Stimulated activated naive CD8-positive, alpha-beta T cell treated with anti-CD3 and anti-CD28 coated beads, Interleukin-15, amount 100 ng/mL, for 72 hours (primary cell): ENCODE results near the gene SCN1A.

Source experiments
- ATAC-seq: fragments of 150-1000 bp; cut with Tn5 transposase; 2 replicates; pipeline ENCODE4 v1.10.0; 2021; ENCODE audit warnings: mild to moderate bottlenecking, moderate library complexity
- DNase-seq, 2 donors: peaks; one replicate each; pipeline ENCODE4 v3.0.0; 2021 to 2022
- H3K27ac Mint-ChIP-seq, 2 donors: one replicate each; pipeline ENCODE4 v1.8.0; 2022; ENCODE audit warnings: mild to moderate bottlenecking in 2 of 2, mixed read lengths in 2 of 2, moderate library complexity in 2 of 2
- H3K27me3 Mint-ChIP-seq: one replicate; pipeline ENCODE4 v1.8.0; 2022; ENCODE audit warnings: mixed read lengths
- H3K4me1 Mint-ChIP-seq: one replicate; pipeline ENCODE4 v1.8.0; 2022; ENCODE audit warnings: mild to moderate bottlenecking, mixed read lengths
- H3K4me3 Mint-ChIP-seq, 2 donors: one replicate each; pipeline ENCODE4 v1.8.0; 2022; ENCODE audit warnings: mild to moderate bottlenecking in 2 of 2, mixed read lengths in 2 of 2, moderate library complexity in 1 of 2
- H3K9me3 Mint-ChIP-seq, 2 donors: one replicate each; pipeline ENCODE4 v1.8.0; 2022; ENCODE audit warnings: mixed read lengths in 2 of 2

The SCN1A gene

GRCh38 chr2:166070231-166070630 is 57.6 kb downstream of the SCN1A start:
- Mint-ChIP-seq H3K27ac (no peak overlapping the region), H3K4me1 (no peaks in the 10 kb centered on the region), H3K4me3 (no peak overlapping the region), H3K9me3 (no peaks in the 10 kb centered on the region), H3K27me3 (no peaks in the 10 kb centered on the region)
- ATAC-seq (no peak), DNase-seq (no peak)

- Mint-ChIP-seq H3K4me1 (no peaks in the 10 kb centered on the region), H3K9me3 (no peaks in the 10 kb centered on the region), H3K4me3 (no peak overlapping the region), H3K27me3 (no peaks in the 10 kb centered on the region), H3K27ac (no peak overlapping the region)
- no peak for DNase-seq
- ATAC-seq = no peak
These were observed 58.8 kb downstream of the SCN1A start for GRCh38 chr2:166068981-166069380.

- no peak overlapping the region for H3K27ac Mint-ChIP-seq
- no peaks in the 10 kb centered on the region for H3K4me1 Mint-ChIP-seq
- H3K27me3 Mint-ChIP-seq = no peaks in the 10 kb centered on the region
- no peaks in the 10 kb centered on the region for H3K9me3 Mint-ChIP-seq
- H3K4me3 Mint-ChIP-seq = no peak overlapping the region
- DNase-seq (no peak), ATAC-seq (no peak)
These were observed 60.6 kb downstream of the SCN1A start for GRCh38 chr2:166067229-166067628.

DNA sequence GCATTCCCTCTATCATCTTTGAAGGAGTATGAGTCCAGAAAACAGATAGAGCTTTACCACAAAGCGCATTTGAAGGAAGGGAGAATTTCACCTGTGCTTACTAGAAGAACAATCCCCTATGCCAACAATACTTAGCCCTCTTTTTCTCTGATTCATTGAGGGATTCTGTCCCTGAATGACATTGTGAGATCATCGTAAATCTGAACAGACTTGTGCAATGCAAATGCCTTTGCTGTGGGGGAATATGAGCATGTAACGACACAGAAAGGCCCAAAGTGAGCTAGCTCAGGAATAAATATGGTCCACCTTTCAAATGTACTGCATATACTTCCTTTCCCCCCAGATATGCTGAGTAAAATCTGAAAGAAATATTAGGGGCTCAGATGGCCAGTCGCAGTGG is 67.6 kb downstream of the SCN1A start:
- Mint-ChIP-seq H3K27ac (no peak overlapping the region), H3K27me3 (no peaks in the 10 kb centered on the region), H3K4me3 (no peak overlapping the region), H3K4me1 (no peaks in the 10 kb centered on the region), H3K9me3 (no peaks in the 10 kb centered on the region)
- ATAC-seq = no peak
- no peak for DNase-seq

DNA sequence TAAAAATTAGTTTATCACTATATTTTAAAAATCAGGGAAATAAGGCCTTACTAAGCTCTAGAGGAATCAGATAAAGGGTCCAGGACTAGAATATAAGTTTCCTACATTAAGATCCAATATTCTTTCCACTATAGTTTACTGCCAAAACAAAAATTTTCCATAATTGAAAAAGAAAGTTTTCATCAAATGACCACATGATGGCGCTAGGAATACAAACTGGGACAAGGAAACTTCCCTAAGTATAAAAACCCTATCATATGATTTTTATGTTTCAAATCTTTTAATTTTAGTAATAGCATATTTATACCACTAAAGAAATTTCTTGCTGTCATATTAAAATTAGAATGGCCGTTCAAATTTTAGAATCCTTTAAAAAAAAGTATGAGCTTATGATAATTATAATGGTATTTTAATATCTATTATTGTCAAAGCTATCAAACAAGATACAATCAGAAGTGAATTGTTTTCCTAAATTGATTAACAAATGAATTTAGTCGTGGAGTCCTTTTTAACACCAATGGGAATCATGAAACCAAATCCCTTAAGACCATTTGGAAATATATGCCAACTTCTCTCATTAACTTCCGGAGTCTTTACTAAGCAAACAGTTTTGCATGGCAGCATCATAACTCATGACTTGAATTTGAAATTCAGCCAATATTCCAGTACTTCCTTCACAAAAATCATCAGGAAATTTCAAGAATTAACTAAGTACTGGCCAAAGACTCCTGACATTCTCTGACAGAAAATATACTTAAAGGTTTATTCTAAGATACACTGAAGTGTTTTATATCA is 70.3 kb downstream of the SCN1A start:
- H3K4me3 Mint-ChIP-seq = no peak overlapping the region
- ATAC-seq (no peak), DNase-seq (no peak)
- H3K27me3 Mint-ChIP-seq = no peaks in the 10 kb centered on the region
- no peaks in the 10 kb centered on the region for H3K9me3 Mint-ChIP-seq
- H3K27ac Mint-ChIP-seq = no peak overlapping the region
- H3K4me1 Mint-ChIP-seq = no peaks in the 10 kb centered on the region

DNA sequence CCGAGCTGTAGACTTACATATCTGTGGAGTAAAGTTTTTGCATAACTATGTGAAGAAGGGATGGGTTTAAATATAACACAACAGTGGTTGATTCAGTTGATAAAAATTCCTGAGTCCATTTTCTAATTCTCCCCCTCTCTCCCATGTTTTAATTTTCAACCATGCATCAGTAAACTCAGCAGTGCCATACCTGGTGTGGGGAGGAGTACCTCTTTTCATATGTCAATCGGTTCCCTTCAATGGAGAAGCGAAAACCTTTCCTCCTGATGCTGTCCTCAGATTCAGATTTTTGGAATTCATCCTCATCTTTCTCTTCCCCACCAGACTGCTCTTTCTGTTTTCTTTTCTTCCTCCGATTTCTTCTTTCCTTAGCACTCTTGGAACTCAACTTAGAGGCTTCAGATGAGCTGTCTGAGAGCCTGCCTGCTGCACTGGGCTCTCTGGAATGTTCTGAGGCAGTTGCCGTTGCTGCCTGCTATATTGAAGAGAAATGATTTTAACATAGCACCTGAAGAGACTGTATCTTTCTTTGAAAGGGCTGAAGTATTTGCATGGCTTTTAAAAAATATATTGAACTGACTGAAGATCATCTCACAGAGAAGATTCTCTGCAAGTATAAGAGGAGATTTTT is 82.9 kb downstream of the SCN1A start:
- no peak for ATAC-seq
- no peak overlapping the region for H3K4me3 Mint-ChIP-seq
- no peaks in the 10 kb centered on the region for H3K4me1 Mint-ChIP-seq

DNA sequence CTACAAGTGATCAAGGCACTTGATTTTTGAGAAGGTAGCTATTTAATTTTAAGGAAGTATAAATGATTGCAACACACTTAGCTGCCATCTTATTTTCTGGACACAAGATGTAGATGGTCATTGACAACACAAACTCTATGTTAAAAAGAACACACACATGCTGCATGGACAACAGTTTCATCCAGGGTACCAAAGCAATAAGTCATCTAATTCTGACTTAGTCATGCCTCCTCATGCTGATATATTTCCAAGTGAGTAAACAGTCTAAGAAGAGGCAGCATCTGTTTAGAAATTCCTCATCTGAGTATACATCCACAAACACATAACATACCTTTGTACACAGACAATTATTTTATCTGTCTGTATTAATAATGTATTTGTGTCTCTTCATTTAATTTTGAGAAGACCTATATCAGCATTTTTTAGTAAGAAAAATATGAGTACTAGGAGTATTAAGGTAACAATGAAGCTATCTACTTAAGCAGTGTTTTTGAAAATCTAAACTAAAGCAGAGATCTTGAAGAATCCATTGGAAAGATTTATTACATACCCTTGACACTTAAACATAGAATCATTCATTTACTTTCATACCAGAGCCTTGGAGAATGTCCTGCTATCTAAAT is 84.9 kb downstream of the SCN1A start:
- DNase-seq = no peak

More for the DNA sequence above, 82.9 kb downstream of the SCN1A start:
- Mint-ChIP-seq H3K27ac (no peak overlapping the region), H3K27me3 (no peaks in the 10 kb centered on the region), H3K9me3 (no peaks in the 10 kb centered on the region)
- no peak for DNase-seq

GRCh38 chr2:166042356-166042755 is 85.5 kb downstream of the SCN1A start:
- DNase-seq (no peak), ATAC-seq (no peak)
- no peaks in the 10 kb centered on the region for H3K9me3 Mint-ChIP-seq
- no peak overlapping the region for H3K4me3 Mint-ChIP-seq
- H3K4me1 Mint-ChIP-seq = no peaks in the 10 kb centered on the region
- H3K27ac Mint-ChIP-seq = no peak overlapping the region
- H3K27me3 Mint-ChIP-seq = no peaks in the 10 kb centered on the region

More for the DNA sequence above, 84.9 kb downstream of the SCN1A start:
- no peak for ATAC-seq
- H3K9me3 Mint-ChIP-seq = no peaks in the 10 kb centered on the region
- H3K27ac Mint-ChIP-seq = no peak overlapping the region
- no peaks in the 10 kb centered on the region for H3K27me3 Mint-ChIP-seq
- no peak overlapping the region for H3K4me3 Mint-ChIP-seq
- no peaks in the 10 kb centered on the region for H3K4me1 Mint-ChIP-seq

- Mint-ChIP-seq H3K27me3 (no peaks in the 10 kb centered on the region), H3K4me1 (no peaks in the 10 kb centered on the region), H3K27ac (no peak overlapping the region), H3K9me3 (no peaks in the 10 kb centered on the region), H3K4me3 (no peak overlapping the region)
- ATAC-seq (no peak), DNase-seq (no peak)
These were observed 86.2 kb downstream of the SCN1A start for GRCh38 chr2:166041613-166042012.

DNA sequence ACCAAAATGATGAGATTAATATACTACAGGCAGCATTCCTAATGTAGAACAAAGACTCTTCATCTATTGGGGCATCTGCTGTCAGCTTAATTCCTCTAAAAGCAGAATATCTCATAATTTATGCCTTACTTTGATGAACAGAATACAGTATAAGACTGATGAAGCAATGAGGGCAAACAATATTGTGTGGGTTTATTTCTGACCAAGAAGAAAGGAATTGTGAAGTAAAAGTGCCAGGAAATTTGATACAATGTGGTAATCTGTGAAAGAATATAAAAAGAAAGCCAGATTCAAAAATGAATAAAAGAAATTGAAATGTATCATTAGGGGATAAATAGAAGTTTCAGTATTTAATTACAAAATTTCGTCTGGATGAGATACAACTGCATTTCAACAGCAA is 95.5 kb downstream of the SCN1A start:
- ATAC-seq (no peak), DNase-seq (no peak)
- no peaks in the 10 kb centered on the region for H3K27me3 Mint-ChIP-seq
- H3K4me3 Mint-ChIP-seq = no peak overlapping the region
- H3K27ac Mint-ChIP-seq = no peak overlapping the region
- H3K4me1 Mint-ChIP-seq = no peaks in the 10 kb centered on the region
- no peaks in the 10 kb centered on the region for H3K9me3 Mint-ChIP-seq

GRCh38 chr2:166031054-166031453 is 96.8 kb downstream of the SCN1A start:
- no peak overlapping the region for H3K27ac Mint-ChIP-seq
- H3K27me3 Mint-ChIP-seq = no peaks in the 10 kb centered on the region
- no peaks in the 10 kb centered on the region for H3K4me1 Mint-ChIP-seq
- no peak for DNase-seq
- no peak for ATAC-seq
- no peaks in the 10 kb centered on the region for H3K9me3 Mint-ChIP-seq
- no peak overlapping the region for H3K4me3 Mint-ChIP-seq

DNA sequence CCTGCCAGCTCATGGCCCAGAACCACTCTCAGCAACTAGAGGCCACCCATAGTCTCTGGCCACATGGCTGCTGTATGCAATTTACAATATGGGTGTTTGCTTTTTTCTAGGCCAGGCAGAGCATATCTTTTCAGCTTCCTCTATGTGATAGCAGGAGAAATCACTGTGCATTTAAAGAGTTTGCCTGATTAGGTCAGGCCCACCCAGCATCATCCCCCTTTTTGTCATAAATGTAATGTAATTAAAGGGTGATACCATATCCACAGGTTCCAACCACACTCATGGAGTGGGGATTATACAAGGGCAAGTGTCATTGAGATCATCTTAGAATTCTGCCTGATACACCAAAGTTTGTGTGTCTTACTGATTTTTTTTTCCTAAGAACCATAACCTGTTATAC is 102.5 kb downstream of the SCN1A start:
- no peaks in the 10 kb centered on the region for H3K9me3 Mint-ChIP-seq
- H3K27me3 Mint-ChIP-seq = no peaks in the 10 kb centered on the region
- no peak overlapping the region for H3K4me3 Mint-ChIP-seq
- DNase-seq (no peak), ATAC-seq (no peak)
- no peaks in the 10 kb centered on the region for H3K4me1 Mint-ChIP-seq
- no peak overlapping the region for H3K27ac Mint-ChIP-seq

- no peak for ATAC-seq
These were observed 110.6 kb downstream of the SCN1A start for GRCh38 chr2:166017208-166017607.

DNA sequence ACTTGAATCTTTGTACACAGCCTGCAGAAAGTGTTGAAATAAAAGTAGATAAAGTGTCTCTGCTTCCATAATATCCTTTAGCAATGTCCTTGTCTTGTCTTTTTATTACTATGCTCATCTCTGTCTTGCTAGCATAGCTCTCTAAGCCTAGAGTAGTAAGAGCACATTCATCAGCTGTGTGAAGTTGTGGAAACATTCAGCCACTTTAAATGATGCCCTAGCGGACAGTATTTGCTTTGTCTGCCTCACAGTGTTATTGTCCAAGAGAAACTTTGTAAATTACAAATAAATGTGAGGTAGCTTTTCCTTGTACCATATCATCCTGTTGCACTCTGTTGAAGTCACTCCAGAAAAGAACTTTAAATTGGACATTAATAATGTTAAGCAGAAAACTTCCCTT is 113.9 kb downstream of the SCN1A start:
- no peak for ATAC-seq
- Mint-ChIP-seq H3K4me3 (no peak overlapping the region), H3K27ac (no peak overlapping the region)

More at GRCh38 chr2:166017208-166017607, 110.6 kb downstream of the SCN1A start:
- no peak overlapping the region for H3K27ac Mint-ChIP-seq
- H3K4me1 Mint-ChIP-seq = no peaks in the 10 kb centered on the region
- no peaks in the 10 kb centered on the region for H3K9me3 Mint-ChIP-seq
- DNase-seq = no peak
- H3K4me3 Mint-ChIP-seq = no peak overlapping the region
- H3K27me3 Mint-ChIP-seq = no peaks in the 10 kb centered on the region

DNA sequence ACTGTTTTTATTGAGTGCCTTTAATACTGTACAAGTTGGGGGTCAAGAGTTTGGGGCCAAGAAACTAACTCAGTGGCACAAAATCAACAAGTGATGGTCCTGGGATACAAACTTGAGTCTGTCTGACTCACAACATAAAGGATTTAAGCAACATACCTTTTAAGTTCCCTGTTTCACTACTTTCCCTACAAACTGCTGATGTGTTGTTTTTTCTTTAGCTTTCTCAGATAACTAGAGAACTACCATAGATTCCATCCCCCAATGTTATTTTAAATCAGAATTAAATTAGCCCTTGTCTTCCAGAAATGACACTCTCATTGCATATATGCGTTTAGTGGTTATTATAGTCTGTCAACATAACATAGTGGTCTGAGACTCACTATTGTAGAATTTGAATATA is 116.2 kb downstream of the SCN1A start:
- ATAC-seq = no peak
- Mint-ChIP-seq H3K27me3 (no peaks in the 10 kb centered on the region), H3K27ac (no peak overlapping the region), H3K4me3 (no peak overlapping the region), H3K9me3 (no peaks in the 10 kb centered on the region), H3K4me1 (no peaks in the 10 kb centered on the region)
- DNase-seq = no peak

More for the DNA sequence above, 113.9 kb downstream of the SCN1A start:
- Mint-ChIP-seq H3K9me3 (no peaks in the 10 kb centered on the region), H3K4me1 (no peaks in the 10 kb centered on the region), H3K27me3 (no peaks in the 10 kb centered on the region)
- DNase-seq = no peak

DNA sequence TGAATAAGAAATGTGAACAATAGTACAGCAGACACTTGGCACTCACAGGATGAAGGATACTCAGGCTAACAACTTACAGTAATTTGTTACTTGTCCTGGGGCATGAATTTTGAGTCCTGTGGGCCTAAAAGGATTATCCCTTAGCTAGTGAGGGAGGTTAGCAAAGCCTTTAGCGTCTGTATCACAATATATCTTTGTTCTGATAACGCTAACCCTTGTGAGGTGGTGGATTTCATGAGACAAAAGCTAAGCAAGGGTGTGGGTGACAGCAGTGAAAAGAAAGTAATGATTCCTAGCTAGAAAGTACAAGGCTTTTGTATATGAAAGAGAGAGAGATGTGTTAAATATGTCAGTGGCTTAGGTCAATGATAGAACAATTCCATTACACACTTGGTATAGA is 127.4 kb downstream of the SCN1A start:
- ATAC-seq = no peak

More for the DNA sequence above, 127.4 kb downstream of the SCN1A start:
- Mint-ChIP-seq H3K27ac (no peak overlapping the region), H3K4me3 (no peak overlapping the region), H3K27me3 (no peaks in the 10 kb centered on the region), H3K4me1 (no peaks in the 10 kb centered on the region), H3K9me3 (no peaks in the 10 kb centered on the region)
- no peak for DNase-seq
